CD4-positive, alpha-beta T cell (primary cell): ENCODE data around the gene BDH1. TPM values are rescaled to one million over a fixed set of nuclear protein-coding genes. Genes with fewer than 3 reads are reported as not detected.
"Not testable (repeated sequence)": the region's sequence is repeated elsewhere in the genome, so short reads cannot be mapped to it uniquely, and the experiment has no call there.

Experiments
- ATAC-seq: fragments of 200-7000 bp; cut with Tn5 transposase; one replicate; pipeline ENCODE4 v1.10.0; 2022; ENCODE audit warnings: mild to moderate bottlenecking; ENCODE audit not compliant: poor library complexity
- CTCF ChIA-PET: fragments of 350-600 bp; sonication (Branson Sonifier 250); formaldehyde crosslinking; loops from one replicate; lab custom pipeline; 2021; ENCODE audit warnings: antibody characterized with exemption, inconsistent platforms; lab: Charles Lee
- POLR2A ChIA-PET: fragments of 350-600 bp; sonication (Branson Sonifier 250); formaldehyde crosslinking; loops from one replicate; lab custom pipeline; 2021; ENCODE audit warnings: antibody characterized with exemption, inconsistent platforms; lab: Charles Lee
- DNase-seq, 14 experiments: peaks; one replicate each; pipeline ENCODE4 v3.0.0-alpha.2; 2013 to 2020; ENCODE audit warnings: mixed read lengths in 2 of 14
- H3K27ac ChIP-seq, 2 donors: one replicate each; pipeline versions ENCODE4 v1.5.1 to v1.7.0; 2013; ENCODE audit warnings: low read length in 2 of 2, low read depth in 1 of 2, mild to moderate bottlenecking in 1 of 2
- H3K27me3 ChIP-seq, 2 experiments: 1 replicate in 1 of 2; 2 replicates in 1 of 2; pipeline versions ENCODE4 v1.6.1 to v1.7.0; 2013; ENCODE audit warnings: low read length in 2 of 2, control low read depth in 1 of 2, mild to moderate bottlenecking in 1 of 2, moderate library complexity in 1 of 2; ENCODE audit not compliant: insufficient read depth in 2 of 2, control insufficient read depth in 1 of 2
- H3K36me3 ChIP-seq: one replicate; pipeline ENCODE4 v1.6.1; 2013; ENCODE audit warnings: low read length, control low read depth; ENCODE audit not compliant: insufficient read depth
- H3K4me1 ChIP-seq: one replicate; pipeline ENCODE4 v1.6.1; 2013; ENCODE audit warnings: low read length, control low read depth; ENCODE audit not compliant: insufficient read depth
- H3K4me3 ChIP-seq: one replicate; pipeline ENCODE4 v1.5.1; 2013; ENCODE audit warnings: mild to moderate bottlenecking, low read length, moderate library complexity
- H3K9me3 ChIP-seq, 2 experiments: 1 replicate in 1 of 2; 2 replicates in 1 of 2; pipeline versions ENCODE4 v1.6.1 to v1.7.0; 2013; ENCODE audit warnings: low read length in 2 of 2, mild to moderate bottlenecking in 2 of 2, control low read depth in 1 of 2, moderate library complexity in 1 of 2; ENCODE audit not compliant: control insufficient read depth in 1 of 2, insufficient read depth in 1 of 2
- H3K27ac Mint-ChIP-seq: one replicate; pipeline ENCODE4 v1.8.0; 2020; ENCODE audit warnings: mixed read lengths
- H3K27me3 Mint-ChIP-seq: one replicate; pipeline ENCODE4 v1.8.0; 2021; ENCODE audit warnings: mixed read lengths
- H3K36me3 Mint-ChIP-seq: one replicate; pipeline ENCODE4 v1.8.0; 2021; ENCODE audit warnings: low read depth, mixed read lengths
- H3K4me1 Mint-ChIP-seq: one replicate; pipeline ENCODE4 v1.8.0; 2021; ENCODE audit warnings: low read depth, mixed read lengths
- H3K4me3 Mint-ChIP-seq: one replicate; pipeline ENCODE4 v1.8.0; 2020; ENCODE audit warnings: mild to moderate bottlenecking, mixed read lengths
- H3K9me3 Mint-ChIP-seq: one replicate; pipeline ENCODE4 v1.8.0; 2020; ENCODE audit warnings: mixed read lengths
- CTCF ChIP-seq: fragments of 200-600 bp; IDR thresholded peaks from one replicate; pipeline ENCODE4 v1.8.0; 2022; ENCODE audit warnings: antibody characterized with exemption, mild to moderate bottlenecking
- intact Hi-C, 2 experiments: fragments of 100-400 bp; cut with DNase I in 1 of 2; cut with micrococcal nuclease in 1 of 2; formaldehyde crosslinking; loops; one replicate each; pipeline versions ENCODE4 v1.15.1 to v1.9.0; 2023 to 2025; cut with DNase I, micrococcal nuclease
- polyA plus RNA-seq, 2 donors: library from polyadenylated mRNA; unstranded; fragments of 120-200 nt; gene quantifications; one replicate each; pipeline ENCODE4 v1.2.1, GENCODE V29; 2013
- total RNA-seq, 174 experiments: library from RNA in 2 of 174; stranded (reverse) in 2 of 174; gene quantifications; one replicate each; pipeline ENCODE4 v1.2.3 and lab custom pipeline; 2021 to 2026

Gene BDH1
- total RNA-seq (10 to 100 TPM; 17.7 to 22.2 TPM), total RNA-seq (lab: John Stamatoyannopoulos, UW) (6.8 to 85.0 (median 42.1) reads per million in 172 experiments)
- 29.0 TPM for polyA plus RNA-seq (2013, experiment 1 of 2)
- 39.2 TPM for polyA plus RNA-seq (2013, experiment 2 of 2)

DNA sequence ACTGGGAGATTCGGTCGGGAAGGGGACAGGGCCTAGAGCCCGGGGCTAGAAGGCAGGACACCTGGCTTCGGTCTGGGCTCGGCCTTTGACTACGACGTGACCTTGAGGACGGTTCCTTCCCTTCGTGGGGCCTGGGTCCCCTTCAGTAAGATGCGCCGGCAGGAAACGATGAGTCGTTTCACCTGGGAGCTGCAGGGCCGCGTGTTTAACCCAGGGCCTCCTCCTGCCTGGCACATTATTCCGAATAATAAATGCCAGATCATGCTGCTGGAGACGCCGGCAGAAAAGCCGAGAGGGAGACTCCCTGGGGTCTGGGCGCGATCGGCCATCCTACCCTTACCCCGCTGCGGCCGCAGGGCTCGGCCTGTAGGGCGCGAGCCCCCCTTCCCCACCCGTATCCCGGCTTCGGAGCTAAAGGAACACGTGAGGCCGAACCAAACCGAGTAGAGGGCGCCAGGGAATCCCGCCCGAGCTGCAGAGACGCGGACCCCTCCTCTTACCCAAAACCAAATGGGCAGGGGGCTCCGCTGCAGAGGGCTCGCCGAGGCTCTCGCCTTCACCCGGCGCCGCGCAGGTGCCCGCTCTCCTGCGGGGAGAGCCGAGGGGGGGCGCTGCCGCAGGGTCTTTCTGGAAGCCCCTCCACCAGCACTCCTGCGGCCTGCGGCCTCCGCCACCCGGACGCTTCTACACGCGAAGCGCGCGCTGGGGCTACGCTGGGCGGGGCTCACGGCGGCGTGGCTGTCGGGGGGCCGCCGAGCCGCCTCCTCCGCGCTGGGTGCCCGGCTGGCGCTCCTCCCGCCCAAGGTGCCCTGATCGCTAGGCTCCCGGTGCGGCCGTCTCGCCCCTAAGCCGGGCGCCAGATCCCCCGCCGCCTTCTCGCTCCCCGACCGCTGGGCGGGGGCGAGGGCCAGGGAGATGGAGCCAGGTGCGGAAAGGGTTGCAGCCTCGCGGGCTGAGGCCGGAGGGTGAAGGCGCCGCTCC is at the start of gene BDH1:
Gene BDH1, minus strand, starts transcription at position 688 of the 981 bp plus-strand sequence. CDS start 9,525 bp downstream, outside the sequence.
- peaks cover 21% of the 10 kb centered on the region for H3K4me1 ChIP-seq
- H3K9me3 ChIP-seq, result no peaks in the 10 kb centered on the region
- ChIA-PET CTCF (interaction anchor here (0.7 to 1.1 kb wide), 2 partner anchors 17 to 299 kb away, joined by 3 to 4 read pairs; no protein-coding TSS in a partner anchor), POLR2A (interaction anchor here (1.1 to 1.9 kb wide), 3 partner anchors 57 to 194 kb away, joined by 3 to 6 read pairs (median 5); partner anchors contain the start of gene FYTTD1)
- intact Hi-C loops, result loop anchor here in 1 of 2 experiments (5.0 to 10.0 kb wide), 4 partner anchors 197 to 611 kb away; partner anchors contain the start of genes DLG1 and NCBP2
- TF ChIP-seq CTCF, result no peak
- peaks cover 0 to 8% of the 10 kb centered on the region in 2 experiments for H3K27me3 ChIP-seq
- Mint-ChIP-seq H3K4me3 (peak within 1 kb of the TSS; percentile 96), H3K9me3 (no peaks in the 10 kb centered on the region), H3K4me1 (peaks cover 31% of the 10 kb centered on the region), H3K36me3 (peaks cover 15% of the 10 kb centered on the region), H3K27ac (peak within 1 kb of the TSS; percentile 84), H3K27me3 (peaks cover 18% of the 10 kb centered on the region)
- H3K4me3 ChIP-seq, result peak within 1 kb of the TSS; percentile 95
- DNase-seq, result peak; percentile 14 to 78 (median 48)
- peak within 1 kb of the TSS; percentile 81 for H3K27ac ChIP-seq
- ATAC-seq, result peak; percentile 25
- H3K36me3 ChIP-seq, result no peaks in the 10 kb centered on the region

DNA sequence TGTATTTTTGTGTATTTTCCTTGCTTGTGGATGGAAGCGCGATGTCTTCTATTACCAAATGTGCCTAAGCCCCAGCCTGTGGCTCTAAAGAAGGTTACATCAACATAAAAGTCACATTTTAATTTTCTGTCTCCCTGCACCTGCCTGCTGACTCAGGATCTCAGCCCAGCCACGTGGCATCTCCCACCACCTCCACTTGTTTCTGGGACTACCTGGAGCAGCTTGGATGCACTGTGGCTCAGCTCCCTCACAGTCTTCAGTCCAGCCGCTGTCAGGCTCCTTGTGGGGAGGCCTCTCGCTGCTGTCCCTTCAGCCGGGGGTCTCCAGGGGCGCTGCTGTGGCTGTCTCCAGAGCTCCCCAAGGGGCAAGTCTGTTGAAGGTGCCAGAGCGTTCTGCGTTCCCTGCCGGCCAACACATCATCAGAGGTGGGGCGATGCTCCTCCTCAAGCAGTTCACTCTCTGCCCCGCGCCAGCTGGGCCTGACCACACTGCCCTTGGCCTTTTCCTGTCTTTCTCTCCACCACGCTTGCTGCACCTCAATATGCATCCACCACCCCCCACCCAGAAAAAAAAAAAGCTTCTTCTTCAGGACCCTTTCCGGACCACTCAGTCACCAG is 47.7 kb upstream of the BDH1 start:
- Mint-ChIP-seq H3K36me3 (peaks cover 20% of the 10 kb centered on the region), H3K4me1 (peaks cover 6% of the 10 kb centered on the region), H3K27me3 (no peaks in the 10 kb centered on the region), H3K4me3 (no peak overlapping the region), H3K27ac (no peak overlapping the region), H3K9me3 (no peaks in the 10 kb centered on the region)
- CTCF ChIA-PET, result no interaction called here
- intact Hi-C loops, result no loop called here
- H3K27me3 ChIP-seq, result no peaks in the 10 kb centered on the region
- H3K36me3 ChIP-seq, result peaks cover 22% of the 10 kb centered on the region
- H3K4me3 ChIP-seq, result no peak overlapping the region
- POLR2A ChIA-PET, result interaction anchor here (1.1 kb wide), 1 partner anchor 11 kb away, joined by 3 read pairs; no protein-coding TSS in a partner anchor
- no peak for DNase-seq
- no peak overlapping the region for H3K27ac ChIP-seq
- peaks cover 7% of the 10 kb centered on the region for H3K4me1 ChIP-seq
- TF ChIP-seq CTCF, result no peak
- ATAC-seq, result no peak
- H3K9me3 ChIP-seq, result no peaks in the 10 kb centered on the region

DNA sequence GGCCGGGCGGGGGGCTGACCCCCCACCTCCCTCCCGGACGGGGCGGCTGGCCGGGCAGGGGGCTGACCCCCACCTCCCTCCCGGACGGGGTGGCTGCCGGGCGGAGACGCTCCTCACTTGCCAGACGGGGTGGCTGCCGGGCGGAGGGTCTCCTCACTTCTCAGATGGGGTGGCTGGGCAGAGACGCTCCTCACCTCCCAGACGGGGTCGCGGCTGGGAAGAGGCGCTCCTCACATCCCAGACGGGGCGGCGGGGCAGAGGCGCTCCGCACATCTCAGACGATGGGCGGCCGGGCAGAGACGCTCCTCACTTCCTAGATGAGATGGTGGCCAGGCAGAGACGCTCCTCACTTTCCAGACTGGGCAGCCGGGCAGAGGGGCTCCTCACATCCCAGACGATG is 46.6 kb upstream of the BDH1 start:
- ATAC-seq, H3K9me3 ChIP-seq, H3K36me3 Mint-ChIP-seq, CTCF ChIA-PET, H3K27ac ChIP-seq, H3K4me3 ChIP-seq, H3K4me1 ChIP-seq, H3K27me3 Mint-ChIP-seq, H3K4me1 Mint-ChIP-seq, intact Hi-C loops, DNase-seq, H3K9me3 Mint-ChIP-seq, POLR2A ChIA-PET, H3K4me3 Mint-ChIP-seq, H3K27ac Mint-ChIP-seq, H3K27me3 ChIP-seq: not testable (repeated sequence)
- peaks cover 11% of the 10 kb centered on the region for H3K36me3 ChIP-seq

DNA sequence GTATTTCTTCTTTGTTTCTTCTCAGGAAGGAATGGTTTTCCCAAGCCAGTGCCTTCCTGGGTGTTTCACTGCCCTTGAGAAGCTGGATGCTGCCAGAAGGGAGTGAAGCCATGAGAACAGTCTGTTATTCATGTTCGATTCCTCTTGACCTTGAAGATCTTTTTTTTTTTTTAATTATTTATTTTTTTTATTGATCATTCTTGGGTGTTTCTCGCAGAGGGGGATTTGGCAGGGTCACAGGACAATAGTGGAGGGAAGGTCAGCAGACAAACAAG is 45.7 kb upstream of the BDH1 start:
- H3K27me3 ChIP-seq, H3K27ac ChIP-seq: not testable (repeated sequence)
- CTCF ChIA-PET, result interaction anchor here (0.9 kb wide), 1 partner anchor 26 kb away, joined by 4 read pairs; no protein-coding TSS in a partner anchor

More for the DNA sequence above, 45.7 kb upstream of the BDH1 start:
- H3K4me3 ChIP-seq, DNase-seq, H3K4me1 ChIP-seq, H3K4me3 Mint-ChIP-seq, H3K36me3 Mint-ChIP-seq, H3K9me3 Mint-ChIP-seq, H3K27me3 Mint-ChIP-seq, H3K27ac Mint-ChIP-seq, H3K36me3 ChIP-seq, ATAC-seq, H3K4me1 Mint-ChIP-seq, intact Hi-C loops, H3K9me3 ChIP-seq: not testable (repeated sequence)
- POLR2A ChIA-PET, result interaction anchor here (1.5 kb wide), 1 partner anchor 11 kb away, joined by 4 read pairs; no protein-coding TSS in a partner anchor
